ENCODE measurements around the gene PRR29.

GRCh38 chr17:63985387-63986140, 12.6 kb upstream of the PRR29 start:
- TF ChIP-seq POLR2A (IDR thresholded peaks at IDR 0.05) (no peak), CTCF (IDR thresholded peaks at IDR 0.05) (no peak)
